Liver (tissue), 9 donors: Measurements from ENCODE around the gene SGMS1. TPM values are rescaled to one million over a fixed set of nuclear protein-coding genes. Genes with fewer than 3 reads are reported as not detected.

Source experiments
- DNase-seq: peaks from one replicate; pipeline ENCODE4 v3.0.0-alpha.2; 2017; ENCODE audit warnings: low spot score
- H3K27ac ChIP-seq, 2 donors: one replicate each; pipeline ENCODE4 v1.7.0; 2013; ENCODE audit warnings: inconsistent platforms in 2 of 2, low read length in 2 of 2, control low read depth in 1 of 2, low read depth in 1 of 2, mild to moderate bottlenecking in 1 of 2
- H3K27me3 ChIP-seq, 4 donors: one replicate each; pipeline versions ENCODE4 v1.6.1 to v1.7.0; 2013; ENCODE audit warnings: low read length in 3 of 4, inconsistent platforms in 1 of 4, mild to moderate bottlenecking in 1 of 4, moderate library complexity in 1 of 4; ENCODE audit not compliant: control insufficient read depth in 4 of 4, insufficient read depth in 4 of 4
- H3K36me3 ChIP-seq, 4 donors: one replicate each; pipeline versions ENCODE4 v1.6.1 to v1.7.0; 2013; ENCODE audit warnings: low read length in 3 of 4, mild to moderate bottlenecking in 3 of 4, low read depth in 1 of 4, moderate library complexity in 1 of 4; ENCODE audit not compliant: control insufficient read depth in 4 of 4, insufficient read depth in 3 of 4
- H3K4me1 ChIP-seq, 4 donors: one replicate each; pipeline versions ENCODE4 v1.6.1 to v1.7.0; 2013; ENCODE audit warnings: low read length in 3 of 4, mild to moderate bottlenecking in 3 of 4, moderate library complexity in 1 of 4; ENCODE audit not compliant: control insufficient read depth in 4 of 4, insufficient read depth in 4 of 4
- H3K4me3 ChIP-seq, 3 donors: one replicate each; pipeline versions ENCODE4 v1.6.1 to v1.7.0; 2013; ENCODE audit warnings: low read length in 3 of 3, control low read depth in 1 of 3, low read depth in 1 of 3, mild to moderate bottlenecking in 1 of 3
- H3K9ac ChIP-seq, 2 donors: one replicate each; pipeline ENCODE4 v1.7.0; 2013; ENCODE audit warnings: low read length in 2 of 2, mild to moderate bottlenecking in 2 of 2, moderate library complexity in 2 of 2, control low read depth in 1 of 2, low read depth in 1 of 2
- H3K9me3 ChIP-seq, 4 donors: one replicate each; pipeline versions ENCODE4 v1.6.1 to v1.7.0; 2013; ENCODE audit warnings: low read length in 3 of 4; ENCODE audit not compliant: control insufficient read depth in 4 of 4
- EGR1 ChIP-seq, 2 donors: IDR thresholded peaks; 2 replicates each; pipeline ENCODE4 v1.6.1; 2016 to 2018; ENCODE audit warnings: antibody characterized with exemption in 2 of 2, low read depth in 2 of 2
- FOXA2 ChIP-seq: IDR thresholded peaks from 2 replicates; pipeline ENCODE4 v1.6.1; 2016; ENCODE audit warnings: antibody characterized with exemption
- GABPA ChIP-seq, 2 donors: IDR thresholded peaks in 1 of 2; conservative IDR thresholded peaks in 1 of 2; 2 replicates each; pipeline ENCODE4 v1.6.1; 2016; ENCODE audit warnings: antibody characterized with exemption in 2 of 2, mild to moderate bottlenecking in 1 of 2, moderate library complexity in 1 of 2
- HNF4A ChIP-seq, 2 donors: conservative IDR thresholded peaks; 2 replicates each; pipeline ENCODE4 v1.6.1; 2016; ENCODE audit warnings: antibody characterized with exemption in 2 of 2, mild to moderate bottlenecking in 2 of 2
- HNF4G ChIP-seq: IDR thresholded peaks from 2 replicates; pipeline ENCODE4 v1.6.1; 2016; ENCODE audit warnings: antibody characterized with exemption
- JUND ChIP-seq, 2 donors: IDR thresholded peaks; 2 replicates each; pipeline ENCODE4 v1.6.1; 2016; ENCODE audit warnings: antibody characterized with exemption in 2 of 2
- MAX ChIP-seq: IDR thresholded peaks from 2 replicates; pipeline ENCODE4 v1.6.1; 2016; ENCODE audit warnings: antibody characterized with exemption
- NR2F2 ChIP-seq: IDR thresholded peaks from 2 replicates; pipeline ENCODE4 v1.6.1; 2016; ENCODE audit warnings: antibody characterized with exemption
- RAD21 ChIP-seq, 2 donors: IDR thresholded peaks; 2 replicates each; pipeline ENCODE4 v1.6.1; 2016; ENCODE audit warnings: antibody characterized with exemption in 2 of 2, mild to moderate bottlenecking in 2 of 2
- REST ChIP-seq: IDR thresholded peaks from 2 replicates; pipeline ENCODE4 v1.6.1; 2016; ENCODE audit warnings: antibody characterized with exemption, mild to moderate bottlenecking
- RXRA ChIP-seq, 2 donors: IDR thresholded peaks; 2 replicates each; pipeline ENCODE4 v1.6.1; 2017 to 2018; ENCODE audit warnings: antibody characterized with exemption in 2 of 2, mild to moderate bottlenecking in 1 of 2
- SP1 ChIP-seq: IDR thresholded peaks from 2 replicates; pipeline ENCODE4 v1.6.1; 2018; ENCODE audit warnings: antibody characterized with exemption, mild to moderate bottlenecking
- TAF1 ChIP-seq: conservative IDR thresholded peaks from 2 replicates; pipeline ENCODE4 v1.6.1; 2016; ENCODE audit warnings: antibody characterized with exemption, mild to moderate bottlenecking
- YY1 ChIP-seq: IDR thresholded peaks from 2 replicates; pipeline ENCODE4 v1.6.1; 2016; ENCODE audit warnings: antibody characterized with exemption, mild to moderate bottlenecking
- ZBTB33 ChIP-seq: IDR thresholded peaks from 2 replicates; pipeline ENCODE4 v1.6.1; 2016; ENCODE audit warnings: antibody characterized with exemption
- WGBS: extraction: QIAGEN DNeasy Blood & Tissue Kit; methylation state at CpG from one replicate; pipeline ENCODE4 v1.1.7; 2013; 5-methylcytosine and 5-hydroxymethylcytosine counted together
- polyA plus RNA-seq, 2 donors: library from polyadenylated mRNA; stranded (reverse) in 1 of 2; unstranded in 1 of 2; fragments of 200-250 nt in 1 of 2; fragments of >200 nt in 1 of 2; fragmentation: Nextera tagmentation in 1 of 2; extraction: Ambion mirVana in 1 of 2; gene quantifications; one replicate each; pipeline versions ENCODE4 v1.2.1 to v1.2.3, GENCODE V29; 2013 to 2015
- total RNA-seq, 2 donors: library from RNA; depleted of rRNA; stranded (reverse); fragments of >200 nt; gene quantifications; one replicate each; pipeline ENCODE4 v1.2.3, GENCODE V29; 2014
- TF ChIP-seq, protein P1 (sequence below): fragments of 150-350 bp; IDR thresholded peaks from 2 replicates; pipeline ENCODE4 v1.5.1; 2017; ENCODE audit warnings: improper control_type of control experiment, low read depth, low read length; ENCODE audit not compliant: missing input control
- TF ChIP-seq, protein P2 (sequence below): IDR thresholded peaks from 2 replicates; pipeline ENCODE4 v1.6.1; 2016; ENCODE audit warnings: antibody characterized with exemption
- donor health status: healthy.
- donor health status: healthy.
- donor health status: healthy.
- donor health status: healthy.
- donor health status: healthy.

SGMS1 gene
- total and polyA plus RNA-seq, 4 donors, result 6.8 to 98.2 (median 21.1) TPM

GRCh38 chr10:50558371-50558770, 65.4 kb downstream of the SGMS1 start:
- WGBS, result 40% methylated on average over 5 of the region's 5 CpGs
- DNase-seq, result no peak
- no peak overlapping the region for H3K27ac ChIP-seq

DNA sequence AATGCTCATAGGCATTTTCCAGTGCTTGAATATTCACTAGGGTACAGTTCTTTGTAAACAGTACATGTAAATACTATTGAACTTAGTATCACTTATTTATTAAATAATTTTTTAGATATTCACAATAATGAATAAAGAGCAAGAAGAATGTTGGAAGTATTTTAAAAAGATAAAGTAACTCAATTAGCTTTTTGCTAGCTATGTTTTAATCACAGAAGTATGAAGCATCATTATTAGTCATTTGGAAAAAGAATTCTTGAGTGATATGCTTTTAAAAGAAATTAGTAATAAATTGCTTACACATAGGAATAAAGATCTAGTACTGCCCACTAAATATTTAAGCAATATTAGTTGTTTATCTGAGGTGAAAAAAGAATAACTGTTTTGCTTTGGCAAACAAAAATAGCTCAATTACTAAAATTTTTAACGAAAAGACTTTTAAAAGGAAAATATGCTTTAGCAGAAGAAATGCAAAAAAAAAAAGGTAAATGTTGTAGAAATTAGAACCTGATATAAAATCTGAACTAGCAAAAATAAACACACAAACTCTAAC, 66.5 kb downstream of the SGMS1 start:
- no peak overlapping the region for H3K27ac ChIP-seq
- no peak overlapping the region for H3K9ac ChIP-seq
- H3K9me3 ChIP-seq, result no peaks in the 10 kb centered on the region
- no peaks in the 10 kb centered on the region for H3K36me3 ChIP-seq
- 81% methylated on average over 1 of the region's 1 CpG for WGBS
- no peaks in the 10 kb centered on the region for H3K27me3 ChIP-seq
- H3K4me3 ChIP-seq, result no peak overlapping the region
- peaks cover 2 to 32% (median 29%) of the 10 kb centered on the region in 4 donors for H3K4me1 ChIP-seq
- no peak for DNase-seq
- TF ChIP-seq, protein P1, sequence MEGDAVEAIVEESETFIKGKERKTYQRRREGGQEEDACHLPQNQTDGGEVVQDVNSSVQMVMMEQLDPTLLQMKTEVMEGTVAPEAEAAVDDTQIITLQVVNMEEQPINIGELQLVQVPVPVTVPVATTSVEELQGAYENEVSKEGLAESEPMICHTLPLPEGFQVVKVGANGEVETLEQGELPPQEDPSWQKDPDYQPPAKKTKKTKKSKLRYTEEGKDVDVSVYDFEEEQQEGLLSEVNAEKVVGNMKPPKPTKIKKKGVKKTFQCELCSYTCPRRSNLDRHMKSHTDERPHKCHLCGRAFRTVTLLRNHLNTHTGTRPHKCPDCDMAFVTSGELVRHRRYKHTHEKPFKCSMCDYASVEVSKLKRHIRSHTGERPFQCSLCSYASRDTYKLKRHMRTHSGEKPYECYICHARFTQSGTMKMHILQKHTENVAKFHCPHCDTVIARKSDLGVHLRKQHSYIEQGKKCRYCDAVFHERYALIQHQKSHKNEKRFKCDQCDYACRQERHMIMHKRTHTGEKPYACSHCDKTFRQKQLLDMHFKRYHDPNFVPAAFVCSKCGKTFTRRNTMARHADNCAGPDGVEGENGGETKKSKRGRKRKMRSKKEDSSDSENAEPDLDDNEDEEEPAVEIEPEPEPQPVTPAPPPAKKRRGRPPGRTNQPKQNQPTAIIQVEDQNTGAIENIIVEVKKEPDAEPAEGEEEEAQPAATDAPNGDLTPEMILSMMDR, result no peak
- TF ChIP-seq JUND (IDR thresholded peaks at IDR 0.05) (no peak), TAF1 (no peak), HNF4A (conservative IDR thresholded peaks at IDR 0.05) (no peak), MAX (no peak), HNF4G (no peak), SP1 (no peak), RAD21 (IDR thresholded peaks at IDR 0.05) (no peak), RXRA (IDR thresholded peaks at IDR 0.05) (no peak), GABPA (IDR thresholded peaks at IDR 0.05 in 1 of 2, conservative IDR thresholded peaks at IDR 0.05 in 1 of 2) (no peak), FOXA2 (no peak), NR2F2 (no peak), ZBTB33 (no peak), YY1 (no peak), EGR1 (IDR thresholded peaks at IDR 0.05; ENCODE audit: low read depth in 2 of 2) (no peak)
- TF ChIP-seq, protein P2, sequence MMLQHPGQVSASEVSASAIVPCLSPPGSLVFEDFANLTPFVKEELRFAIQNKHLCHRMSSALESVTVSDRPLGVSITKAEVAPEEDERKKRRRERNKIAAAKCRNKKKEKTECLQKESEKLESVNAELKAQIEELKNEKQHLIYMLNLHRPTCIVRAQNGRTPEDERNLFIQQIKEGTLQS, result no peak

More at GRCh38 chr10:50558371-50558770, 65.4 kb downstream of the SGMS1 start:
- no peak overlapping the region for H3K9ac ChIP-seq
- no peak overlapping the region for H3K4me3 ChIP-seq
- no peaks in the 10 kb centered on the region for H3K9me3 ChIP-seq
- peaks cover 2 to 39% (median 34%) of the 10 kb centered on the region in 4 donors for H3K4me1 ChIP-seq
- H3K27me3 ChIP-seq, result no peaks in the 10 kb centered on the region
- no peaks in the 10 kb centered on the region for H3K36me3 ChIP-seq
- TF ChIP-seq TAF1, result no peak
- TF ChIP-seq REST, result no peak
- no peak for TF ChIP-seq RAD21 (IDR thresholded peaks at IDR 0.05)
- TF ChIP-seq NR2F2, result peak; percentile 93
- TF ChIP-seq HNF4G, result no peak
- no peak for TF ChIP-seq EGR1 (IDR thresholded peaks at IDR 0.05; ENCODE audit: low read depth in 2 of 2)
- no peak for TF ChIP-seq JUND (IDR thresholded peaks at IDR 0.05)
- peak in 1 of 2 donors; percentile 15 for TF ChIP-seq RXRA (IDR thresholded peaks at IDR 0.05)
- TF ChIP-seq FOXA2, result no peak
